B cell (primary cell): Measurements from ENCODE around the gene AKAP8. TPM values are rescaled to one million over a fixed set of nuclear protein-coding genes. Genes with fewer than 3 reads are reported as not detected.

Experiments
- ATAC-seq: fragments of 200-7000 bp; cut with Tn5 transposase; one replicate; pipeline ENCODE4 v1.10.0; 2021; ENCODE audit warnings: low read depth, mild to moderate bottlenecking, moderate number of reproducible peaks, moderate library complexity
- CTCF ChIA-PET: fragments of 350-600 bp; sonication (Branson Sonifier 250); formaldehyde crosslinking; loops from one replicate; lab custom pipeline; 2021; ENCODE audit warnings: antibody characterized with exemption, inconsistent platforms; lab: Charles Lee
- POLR2A ChIA-PET: fragments of 350-600 bp; sonication (Branson Sonifier 250); formaldehyde crosslinking; loops from one replicate; lab custom pipeline; 2021; ENCODE audit warnings: antibody characterized with exemption; lab: Charles Lee
- DNase-seq: peaks from one replicate; pipeline ENCODE4 v3.0.0; 2013
- H2AFZ ChIP-seq: 2 replicates; pipeline ENCODE4 v1.6.1; 2012; ENCODE audit warnings: mild to moderate bottlenecking, low read depth, low read length; ENCODE audit not compliant: insufficient read depth, poor library complexity, severe bottlenecking
- H3K27ac ChIP-seq, 2 donors: 1 replicate in 1 of 2; 2 replicates in 1 of 2; pipeline ENCODE4 v1.5.1; 2012 to 2013; ENCODE audit warnings: low read length in 2 of 2, mild to moderate bottlenecking in 2 of 2, moderate library complexity in 1 of 2
- H3K27me3 ChIP-seq, 4 experiments: fragments of 200-600 bp in 1 of 4; sonication (generic) in 1 of 4; replicated peaks in 1 of 4; 1 replicate in 2 of 4; 2 replicates in 2 of 4; pipeline versions ENCODE4 v1.6.1 to v1.7.0; 2013 to 2016; ENCODE audit warnings: low read length in 3 of 4, mild to moderate bottlenecking in 2 of 4, mixed read lengths in 1 of 4, moderate library complexity in 1 of 4; ENCODE audit not compliant: insufficient read depth in 4 of 4, control insufficient read depth in 3 of 4; ENCODE audit errors: control extremely low read depth in 1 of 4
- H3K36me3 ChIP-seq, 2 experiments: replicated peaks in 1 of 2; 1 replicate in 1 of 2; 2 replicates in 1 of 2; pipeline versions ENCODE4 v1.6.1 to v1.7.1; 2013; ENCODE audit warnings: low read length in 1 of 2; ENCODE audit not compliant: insufficient read depth in 2 of 2, control insufficient read depth in 1 of 2; ENCODE audit errors: control extremely low read depth in 1 of 2, extremely low read depth in 1 of 2
- H3K4me1 ChIP-seq, 2 donors: fragments of 200-600 bp in 1 of 2; sonication (generic) in 1 of 2; 1 replicate in 1 of 2; 2 replicates in 1 of 2; pipeline versions ENCODE4 v1.5.1 to v1.6.1; 2013 to 2017; ENCODE audit warnings: low read length in 2 of 2; ENCODE audit not compliant: control insufficient read depth in 2 of 2, insufficient read depth in 2 of 2
- H3K4me2 ChIP-seq: replicated peaks from 2 replicates; pipeline ENCODE3; 2012; ENCODE audit warnings: mild to moderate bottlenecking, low read depth, low read length; ENCODE audit not compliant: poor library complexity, severe bottlenecking
- H3K4me3 ChIP-seq, 5 experiments: fragments of 200-600 bp in 1 of 5; sonication (generic) in 1 of 5; 1 replicate in 3 of 5; 2 replicates in 2 of 5; pipeline versions ENCODE4 v1.5.1 to v1.7.0; 2011 to 2016; ENCODE audit warnings: low read length in 4 of 5, mild to moderate bottlenecking in 4 of 5, low read depth in 2 of 5, control low read depth in 1 of 5, moderate library complexity in 1 of 5; ENCODE audit not compliant: insufficient read depth in 1 of 5; ENCODE audit errors: control extremely low read depth in 1 of 5, extremely low read depth in 1 of 5
- H3K79me2 ChIP-seq: fragments of 200-600 bp; sonication (generic); one replicate; pipeline ENCODE4 v1.6.0; 2016; ENCODE audit warnings: low read length; ENCODE audit not compliant: control insufficient read depth, insufficient read depth
- H3K9ac ChIP-seq: fragments of 200-600 bp; sonication (generic); 2 replicates; pipeline ENCODE4 v1.6.1; 2017; ENCODE audit warnings: mild to moderate bottlenecking, low read length, moderate library complexity
- H3K9me3 ChIP-seq, 3 donors: one replicate each; pipeline versions ENCODE4 v1.6.1 to v1.7.1; 2013; ENCODE audit warnings: low read length in 2 of 3; ENCODE audit not compliant: control insufficient read depth in 2 of 3, insufficient read depth in 1 of 3; ENCODE audit errors: control extremely low read depth in 1 of 3
- H4K20me1 ChIP-seq: 2 replicates; pipeline ENCODE4 v1.6.0; 2012; ENCODE audit warnings: mild to moderate bottlenecking, low read length; ENCODE audit not compliant: insufficient read depth, control insufficient read depth, poor library complexity, severe bottlenecking
- H3K27ac Mint-ChIP-seq: one replicate; pipeline ENCODE4 v1.8.0; 2021; ENCODE audit warnings: mixed read lengths
- H3K27me3 Mint-ChIP-seq: one replicate; pipeline ENCODE4 v1.8.0; 2021; ENCODE audit warnings: mixed read lengths
- H3K4me1 Mint-ChIP-seq: one replicate; pipeline ENCODE4 v1.8.0; 2021; ENCODE audit warnings: mixed read lengths
- H3K4me3 Mint-ChIP-seq: one replicate; pipeline ENCODE4 v1.8.0; 2021; ENCODE audit warnings: mixed read lengths
- H3K9me3 Mint-ChIP-seq: one replicate; pipeline ENCODE4 v1.8.0; 2022; ENCODE audit warnings: mixed read lengths; ENCODE audit not compliant: insufficient read depth
- CTCF ChIP-seq: fragments of 200-600 bp; IDR thresholded peaks from one replicate; pipeline ENCODE4 v1.8.0; 2022; ENCODE audit warnings: antibody characterized with exemption, mild to moderate bottlenecking
- EZH2 ChIP-seq: IDR thresholded peaks from 2 replicates; pipeline ENCODE4 v1.6.1; 2012; ENCODE audit warnings: borderline replicate concordance, low read depth, mild to moderate bottlenecking, moderate library complexity, low read length; ENCODE audit not compliant: insufficient read depth, poor library complexity, severe bottlenecking
- WGBS: methylation state at CpG from one replicate; pipeline ENCODE4 v1.1.5; 2013; ENCODE audit warnings: missing lambda C conversion rate; ENCODE audit not compliant: insufficient coverage; 5-methylcytosine and 5-hydroxymethylcytosine counted together
- intact Hi-C: fragments of 100-400 bp; cut with micrococcal nuclease; formaldehyde crosslinking; loops from one replicate; pipeline ENCODE4 v1.10.0; 2022
- polyA plus RNA-seq: library from polyadenylated mRNA; depleted of rRNA; stranded (reverse); fragments of >200 nt; gene quantifications from 2 replicates; pipeline ENCODE4 v1.2.3, GENCODE V29; 2012
- total RNA-seq, 2 donors: library from RNA; stranded (reverse); fragments of 120-200 nt in 1 of 2; gene quantifications; 1 replicate in 1 of 2; 2 replicates in 1 of 2; pipeline versions ENCODE4 v1.2.3 to v1.2.4, GENCODE V29; 2013 to 2022

AKAP8 gene
- total and polyA plus RNA-seq, 2 donors (not counting 1 experiment from before 2014, with no cell fraction given), result 30.0 to 84.8 TPM

DNA sequence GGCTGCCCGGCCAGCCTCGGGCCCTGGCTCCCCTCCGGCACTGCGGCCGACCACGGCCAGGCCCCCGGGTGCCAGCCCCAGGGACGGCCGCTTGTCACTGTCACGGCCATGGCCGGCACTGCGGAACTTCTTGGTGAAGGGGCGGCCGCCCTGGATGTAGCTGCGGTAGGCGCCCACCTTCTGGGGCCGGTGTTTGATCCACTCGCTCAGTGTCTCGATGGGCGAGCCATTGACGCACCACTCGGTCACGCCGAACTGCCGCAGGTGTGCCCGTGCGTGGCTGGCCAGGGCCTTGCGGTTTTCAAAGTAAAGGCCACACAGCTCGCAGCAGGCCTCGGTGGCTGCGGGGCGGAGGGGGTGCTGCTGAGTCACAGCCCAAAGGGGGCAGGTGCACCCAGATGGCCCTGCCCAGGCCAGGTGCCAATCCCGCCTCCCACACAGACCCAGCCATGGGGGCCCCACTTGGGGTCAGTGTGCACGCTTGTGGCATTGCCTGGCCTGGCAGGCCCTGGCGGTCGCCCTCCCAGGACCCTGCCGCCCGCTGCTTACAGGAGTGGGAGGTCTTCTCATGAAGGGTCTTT lies 45.2 kb upstream of the AKAP8 start:
- Histone ChIP-seq H3K4me2 (no peak overlapping the region), H4K20me1 (peaks cover 26% of the 10 kb centered on the region), H3K27me3 (no peaks in the 10 kb centered on the region), H3K27ac (no peak overlapping the region), H3K9ac (no peak overlapping the region), H3K4me3 (no peak overlapping the region), H3K4me1 (peaks cover 0 to under 1% of the 10 kb centered on the region in 2 donors), H2AFZ (no peak overlapping the region), H3K9me3 (peaks cover 0 to 9% (median 0%) of the 10 kb centered on the region in 3 donors), H3K36me3 (peaks cover 2 to 42% of the 10 kb centered on the region in 2 experiments), H3K79me2 (peaks cover 13% of the 10 kb centered on the region)
- H3K4me3 Mint-ChIP-seq, result no peak overlapping the region
- ChIA-PET POLR2A (no interaction called here), CTCF (no interaction called here)
- H3K4me1 Mint-ChIP-seq, result peaks cover 5% of the 10 kb centered on the region
- no peak for DNase-seq
- no peak overlapping the region for H3K27ac Mint-ChIP-seq
- H3K9me3 Mint-ChIP-seq, result no peaks in the 10 kb centered on the region
- no peak for ATAC-seq
- H3K27me3 Mint-ChIP-seq, result no peaks in the 10 kb centered on the region
- TF ChIP-seq EZH2 (no peak), CTCF (no peak)
- WGBS, result over 99% methylated on average over 36 of the region's 38 CpGs
- intact Hi-C loops, result no loop called here

- Mint-ChIP-seq H3K4me3 (no peak overlapping the region), H3K27ac (no peak overlapping the region), H3K4me1 (peaks cover 11% of the 10 kb centered on the region), H3K9me3 (no peaks in the 10 kb centered on the region), H3K27me3 (no peaks in the 10 kb centered on the region)
- DNase-seq (no peak), ATAC-seq (no peak)
- H3K9ac ChIP-seq, result no peak overlapping the region
- CTCF ChIA-PET, result no interaction called here
- no peak overlapping the region for H3K4me2 ChIP-seq
- peaks cover 2 to 42% of the 10 kb centered on the region in 2 experiments for H3K36me3 ChIP-seq
- H3K27ac ChIP-seq, result no peak overlapping the region
- H3K9me3 ChIP-seq, result peaks cover 0 to 9% (median 0%) of the 10 kb centered on the region in 3 donors
- no peak overlapping the region for H2AFZ ChIP-seq
- H3K27me3 ChIP-seq, result no peaks in the 10 kb centered on the region
- 97% methylated on average over 12 of the region's 13 CpGs for WGBS
- H3K4me3 ChIP-seq, result no peak overlapping the region
- POLR2A ChIA-PET, result no interaction called here
- intact Hi-C loops, result no loop called here
- peaks cover 5 to 8% of the 10 kb centered on the region in 2 donors for H3K4me1 ChIP-seq
- TF ChIP-seq CTCF, result no peak
- no peak for TF ChIP-seq EZH2
- peaks cover 12% of the 10 kb centered on the region for H3K79me2 ChIP-seq
- peaks cover 19% of the 10 kb centered on the region for H4K20me1 ChIP-seq
Observed at GRCh38 chr19:15424121-15424520, 44.5 kb upstream of the AKAP8 start.
